ENCODE measurements around the gene LRPAP1.

DNA sequence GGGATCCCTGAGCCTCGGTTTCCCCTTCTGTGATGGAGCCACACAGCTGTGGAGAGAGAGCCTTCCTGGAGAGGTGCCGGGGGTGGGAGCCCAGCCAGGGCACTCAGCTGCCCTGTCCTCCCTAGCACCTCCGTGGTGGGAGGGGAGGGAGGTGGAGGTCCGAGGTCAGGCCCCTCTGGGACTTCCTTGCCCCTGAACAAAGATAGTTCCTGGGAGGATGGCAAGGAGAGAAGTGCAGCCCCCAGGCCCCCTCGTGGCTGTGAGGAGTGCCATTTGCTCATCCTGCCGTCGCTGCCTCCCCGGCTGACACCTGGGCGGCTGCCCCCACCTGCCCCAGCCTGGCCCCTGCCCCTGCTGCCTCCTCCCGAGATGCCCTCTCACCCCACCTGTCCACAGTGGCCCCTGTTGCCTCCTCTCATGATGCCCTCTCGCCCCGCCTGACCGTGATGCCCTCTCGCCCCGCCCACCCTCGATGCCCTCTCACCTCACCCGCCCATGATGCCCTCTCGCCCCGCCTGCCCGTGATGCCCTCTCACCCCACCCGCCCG lies 56.4 kb downstream of the LRPAP1 start:
- TF ChIP-seq CTCF (IDR thresholded peaks at IDR 0.05) (no peak), POLR2AphosphoS5 (IDR thresholded peaks at IDR 0.05) (no peak), POLR2A (IDR thresholded peaks at IDR 0.05) (no peak)
